ENCODE results near the gene IGFL1.
"Not testable (repeated sequence)": the region's sequence is repeated elsewhere in the genome, so short reads cannot be mapped to it uniquely, and the experiment has no call there.

IGFL1 gene

DNA sequence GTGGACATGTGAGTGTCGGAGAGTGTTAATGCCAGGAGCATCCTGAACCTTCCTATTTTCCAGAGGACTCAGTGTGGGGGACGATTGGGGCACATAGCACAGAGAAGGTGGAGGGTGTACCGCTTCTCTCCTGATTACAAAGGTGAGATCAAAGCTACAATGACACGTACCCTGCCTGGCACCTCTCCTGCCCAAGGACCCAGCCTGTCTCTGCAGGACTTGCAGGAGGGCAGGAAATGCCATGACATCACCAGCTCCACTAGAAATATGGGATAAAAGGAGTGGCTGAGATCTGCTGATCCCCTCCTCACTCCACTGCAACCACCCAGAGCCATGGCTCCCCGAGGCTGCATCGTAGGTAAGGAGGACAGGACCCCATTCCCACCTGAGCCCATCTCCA lies at the start of gene IGFL1:
IGFL1 (plus strand) TSS at position 301 of the 400 bp plus-strand sequence; CDS start at position 334, 33 bp downstream.
- DNase-seq (ENCODE audit: low read depth) = no peak

DNA sequence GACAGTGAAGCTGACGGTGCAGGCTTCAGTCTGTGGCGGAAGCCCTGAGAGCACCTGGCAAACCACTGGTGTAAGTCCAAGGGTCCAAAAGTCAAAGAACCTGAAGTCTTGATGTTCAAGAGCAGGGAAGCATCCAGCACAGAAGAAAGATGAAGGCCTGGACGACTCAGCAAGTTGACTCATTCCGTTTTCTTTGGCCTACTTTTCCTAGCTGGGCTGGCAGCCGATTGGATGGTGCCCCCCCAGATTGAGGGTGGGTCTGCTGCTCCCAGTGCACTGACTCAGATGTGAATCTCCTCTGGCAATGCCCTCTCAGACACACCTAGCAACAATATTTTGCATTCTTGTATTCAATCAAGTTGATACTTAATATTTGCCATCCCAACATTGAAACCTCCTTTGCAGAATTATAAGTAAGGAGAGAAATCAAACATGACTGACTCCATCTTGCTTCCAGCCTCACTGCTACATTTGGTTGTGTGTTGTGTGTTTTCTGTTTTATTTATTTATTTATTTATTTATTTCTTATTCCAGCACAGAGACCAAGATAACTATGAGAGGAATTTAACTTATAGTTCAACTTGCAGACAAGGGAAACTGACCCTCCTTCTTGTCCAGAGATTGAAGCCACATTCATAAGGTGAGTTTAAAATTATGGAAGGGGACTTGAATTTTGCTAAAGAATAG lies 48.7 kb upstream of the IGFL1 start:
- no peak for DNase-seq (ENCODE audit: low read depth)

DNA sequence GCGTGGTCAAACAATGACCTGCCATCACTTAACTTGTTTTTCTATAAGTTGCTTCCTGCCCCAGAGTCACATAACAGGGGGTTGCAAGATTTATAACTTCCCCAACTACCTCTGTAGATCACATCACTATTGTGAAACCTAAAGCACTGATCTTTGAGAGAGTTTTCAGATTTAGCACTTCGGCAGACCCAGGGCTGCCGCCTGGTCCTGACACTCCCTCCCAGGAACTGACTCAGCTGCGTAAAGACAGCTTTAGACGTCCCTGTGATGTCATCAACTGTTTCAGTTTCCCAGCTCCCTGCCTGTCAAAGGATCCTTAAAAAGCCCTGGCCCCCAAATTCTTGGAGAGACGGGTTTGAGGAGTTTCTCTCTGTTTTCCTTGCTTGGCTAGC lies 48.2 kb upstream of the IGFL1 start:
- no peak for DNase-seq (ENCODE audit: low read depth)

DNA sequence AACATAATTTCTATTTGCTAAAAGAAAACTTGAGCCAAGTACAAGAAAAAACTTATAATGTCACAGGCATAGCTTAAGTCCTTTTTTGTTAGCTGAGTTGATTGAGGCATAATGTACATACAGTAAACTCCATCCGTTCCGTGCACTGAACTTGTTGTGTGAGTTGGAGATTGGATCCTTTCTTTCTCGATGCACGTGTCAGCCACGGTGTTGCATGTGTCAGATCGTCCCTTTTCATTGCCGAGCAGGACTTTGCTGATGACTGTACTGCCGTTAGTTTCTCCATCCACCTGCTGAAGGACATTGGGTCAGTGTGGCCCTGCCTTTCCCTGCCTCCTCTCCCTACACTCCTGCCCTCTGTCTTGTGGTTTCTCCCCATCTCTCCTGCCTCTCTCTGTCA lies 47.1 kb upstream of the IGFL1 start:
- DNase-seq (ENCODE audit: low read depth) = no peak

DNA sequence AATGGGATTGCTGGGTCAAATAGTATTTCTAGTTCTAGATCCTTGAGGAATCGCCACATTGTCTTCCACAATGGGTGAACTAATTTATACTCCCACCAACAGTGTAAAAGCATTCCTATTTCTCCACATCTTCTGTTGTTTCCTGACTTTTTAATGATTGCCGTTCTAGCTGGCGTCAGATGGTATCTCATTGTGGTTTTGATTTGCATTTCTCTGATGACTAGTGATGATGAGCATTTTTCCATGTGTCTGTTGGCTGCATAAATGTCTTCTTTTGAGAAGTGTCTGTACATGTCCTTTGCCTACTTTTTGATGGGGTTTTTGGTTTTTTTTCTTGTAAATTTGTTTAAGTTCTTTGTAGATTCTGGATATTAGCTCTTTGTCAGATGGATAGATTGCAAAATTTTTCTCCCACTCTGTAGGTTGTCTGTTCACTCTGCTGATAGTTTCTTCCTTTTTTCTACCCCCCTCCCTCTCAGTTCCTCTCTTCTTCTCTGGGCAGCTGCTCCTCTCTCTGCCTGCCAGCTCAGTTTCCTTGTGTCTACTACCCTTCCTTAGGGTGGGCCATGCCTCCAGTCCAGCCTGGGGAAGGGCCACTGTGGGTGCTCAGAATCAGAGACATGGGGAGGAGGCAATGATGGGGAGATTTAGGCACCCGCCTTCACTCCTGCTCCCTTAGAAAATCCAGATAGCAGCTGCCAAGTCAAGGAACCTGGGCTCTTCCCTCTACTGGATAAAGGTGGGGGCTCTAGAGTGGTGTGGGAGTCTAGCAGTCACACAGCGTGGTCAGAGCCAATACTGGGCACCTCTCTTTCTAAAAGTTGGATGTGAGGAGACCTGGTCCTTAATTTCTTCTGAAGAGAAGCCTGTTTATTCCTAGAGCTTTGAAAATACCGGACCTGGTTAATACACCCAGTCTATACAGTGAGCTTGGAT lies 44.5 kb upstream of the IGFL1 start:
- DNase-seq (ENCODE audit: low read depth) = not testable (repeated sequence)

DNA sequence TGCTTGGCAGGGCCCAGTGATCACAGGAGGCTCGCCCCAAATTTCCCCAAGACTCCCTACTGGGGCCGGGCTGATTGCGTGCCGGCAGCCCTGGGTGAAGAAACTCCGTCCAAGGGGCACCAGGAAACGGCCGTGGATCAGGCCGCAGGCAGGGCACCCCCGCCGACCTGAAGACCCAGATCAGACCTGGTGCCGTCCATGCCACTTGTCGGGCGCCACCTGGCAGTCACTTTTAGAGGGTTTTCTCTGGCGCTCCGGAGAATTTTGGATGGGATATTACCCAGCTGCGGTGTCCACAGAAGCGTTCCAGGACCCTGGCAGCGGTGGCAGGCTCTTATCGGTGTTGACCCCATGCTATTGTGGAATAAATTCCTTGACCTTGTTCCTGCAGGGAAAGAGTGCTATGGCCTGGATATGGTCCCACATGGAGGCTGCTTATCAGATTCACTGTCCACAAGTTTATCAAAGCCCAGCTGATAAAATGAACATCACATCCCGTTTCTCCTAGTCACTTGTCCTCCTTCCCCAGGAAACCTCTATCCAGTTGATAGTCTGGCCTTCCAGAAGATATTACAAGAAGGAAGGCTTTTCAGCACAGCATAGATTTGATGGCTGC lies 43.3 kb upstream of the IGFL1 start:
- no peak for DNase-seq (ENCODE audit: low read depth)

DNA sequence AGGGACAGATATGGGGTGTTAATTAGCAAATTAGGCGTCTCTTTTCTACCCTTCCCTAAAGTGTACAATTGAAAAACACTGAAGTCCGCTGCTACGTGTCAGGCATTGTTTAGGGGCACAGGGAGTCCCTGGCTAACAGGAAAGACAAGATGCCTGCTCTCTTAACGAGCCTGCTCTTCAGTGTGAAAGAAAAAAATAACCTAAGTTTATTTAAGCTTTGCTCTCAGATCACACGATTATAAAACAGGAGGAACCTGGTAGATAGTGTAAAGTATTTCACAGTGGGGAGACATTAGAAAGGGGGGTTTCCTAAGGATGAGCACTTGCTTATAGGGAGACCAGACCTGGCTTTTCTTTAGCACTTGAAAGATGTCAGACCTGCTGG lies 42.8 kb upstream of the IGFL1 start:
- no peak for DNase-seq (ENCODE audit: low read depth)

DNA sequence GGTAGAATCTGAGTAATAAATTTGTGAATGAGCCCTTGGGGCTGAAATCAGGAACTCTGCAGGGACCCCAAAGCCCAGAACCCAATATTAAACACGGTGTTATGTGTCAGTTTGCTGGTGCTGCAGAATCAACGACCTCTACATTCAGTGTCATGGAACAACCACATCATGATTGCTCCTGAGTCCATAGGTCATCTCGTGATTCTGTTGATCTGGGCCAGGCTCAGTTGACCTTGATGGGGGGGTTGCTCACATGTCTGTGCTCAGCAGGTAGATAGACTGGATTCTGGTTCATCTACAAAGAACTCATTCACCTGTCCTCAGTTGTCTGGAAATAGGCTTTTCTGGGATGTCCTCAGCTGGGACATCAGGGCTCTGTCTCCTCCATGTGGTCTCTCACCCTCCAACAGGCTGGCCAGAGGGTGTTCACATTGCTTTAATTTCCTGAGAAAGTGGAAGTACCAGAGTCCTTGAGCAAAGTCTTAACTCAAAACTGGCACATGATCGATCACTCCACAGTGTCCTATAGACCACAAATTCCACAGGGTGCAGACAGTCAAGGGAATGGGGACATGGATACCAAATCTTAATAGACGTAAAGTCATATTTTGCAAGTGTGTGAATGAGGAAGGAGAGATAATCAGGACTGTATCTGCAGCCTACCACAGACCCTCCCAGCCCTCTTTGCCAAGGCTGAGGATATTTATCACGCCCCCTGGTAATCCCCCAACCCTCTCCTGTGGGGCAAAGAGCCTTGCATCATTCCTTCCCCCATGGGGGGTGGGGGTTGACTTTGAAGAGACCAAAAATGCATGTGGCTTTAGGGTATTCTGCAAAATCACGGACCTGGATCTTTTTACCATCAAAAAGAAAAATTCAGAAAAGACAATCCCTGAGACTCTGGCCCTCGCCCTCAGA lies 39.3 kb upstream of the IGFL1 start:
- DNase-seq (ENCODE audit: low read depth) = no peak

DNA sequence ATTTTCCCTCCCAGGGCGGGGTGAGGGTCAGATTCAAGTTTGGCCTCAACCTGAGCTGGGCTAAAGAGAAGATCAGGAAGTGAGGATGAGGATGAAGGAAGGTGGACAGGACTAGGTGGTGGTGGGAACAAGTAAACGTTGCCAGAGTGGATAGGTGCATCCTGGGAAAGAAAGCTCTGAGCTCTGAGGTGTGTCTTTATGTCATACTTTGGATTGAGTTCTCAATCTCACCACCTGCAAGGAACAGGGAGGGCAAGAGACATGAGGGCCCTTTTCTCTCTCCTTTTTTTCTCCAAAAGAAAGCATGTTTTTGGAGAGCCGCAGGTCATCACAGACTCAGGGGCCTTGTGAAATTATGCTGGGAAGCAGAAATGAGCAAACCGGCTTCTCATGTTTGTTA lies 38.2 kb upstream of the IGFL1 start:
- no peak for DNase-seq (ENCODE audit: low read depth)

DNA sequence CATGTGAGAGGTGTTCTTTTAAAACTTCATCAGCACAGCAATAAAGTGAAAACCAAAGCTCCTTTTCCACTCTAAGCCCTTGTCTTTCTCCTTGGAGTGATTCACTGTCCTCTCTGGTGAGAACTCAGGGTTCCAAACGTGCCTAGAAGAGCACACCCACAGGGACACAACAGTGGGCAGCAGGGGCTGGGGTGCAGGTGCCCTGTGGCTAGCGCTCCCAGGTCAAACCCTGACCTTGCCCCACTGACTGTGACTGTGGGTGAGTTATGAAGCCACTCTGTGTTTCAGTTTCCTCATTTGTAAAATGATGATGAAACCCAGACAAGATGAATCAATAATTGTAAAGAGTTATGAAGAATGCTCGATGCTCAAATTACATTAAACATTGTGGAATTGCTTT lies 37.6 kb upstream of the IGFL1 start:
- no peak for DNase-seq (ENCODE audit: low read depth)

DNA sequence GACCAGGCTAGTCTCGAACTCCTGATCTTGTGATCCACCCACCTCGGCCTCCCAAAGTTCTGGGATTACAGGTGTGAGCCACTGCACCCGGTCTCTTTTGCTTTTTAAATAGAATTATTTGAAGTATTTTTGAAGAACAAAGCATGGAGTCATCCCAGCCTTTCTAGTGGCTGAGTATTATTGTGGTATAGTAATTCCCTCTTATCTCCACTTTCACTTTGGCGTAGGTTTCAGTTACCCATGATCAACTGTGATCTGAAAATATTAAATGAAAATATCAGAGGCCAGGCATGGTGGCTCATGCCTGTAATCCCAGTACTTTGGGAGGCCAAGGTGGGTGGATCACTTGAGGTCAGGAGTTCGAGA lies 36.9 kb upstream of the IGFL1 start:
- not testable (repeated sequence) for DNase-seq (ENCODE audit: low read depth)

DNA sequence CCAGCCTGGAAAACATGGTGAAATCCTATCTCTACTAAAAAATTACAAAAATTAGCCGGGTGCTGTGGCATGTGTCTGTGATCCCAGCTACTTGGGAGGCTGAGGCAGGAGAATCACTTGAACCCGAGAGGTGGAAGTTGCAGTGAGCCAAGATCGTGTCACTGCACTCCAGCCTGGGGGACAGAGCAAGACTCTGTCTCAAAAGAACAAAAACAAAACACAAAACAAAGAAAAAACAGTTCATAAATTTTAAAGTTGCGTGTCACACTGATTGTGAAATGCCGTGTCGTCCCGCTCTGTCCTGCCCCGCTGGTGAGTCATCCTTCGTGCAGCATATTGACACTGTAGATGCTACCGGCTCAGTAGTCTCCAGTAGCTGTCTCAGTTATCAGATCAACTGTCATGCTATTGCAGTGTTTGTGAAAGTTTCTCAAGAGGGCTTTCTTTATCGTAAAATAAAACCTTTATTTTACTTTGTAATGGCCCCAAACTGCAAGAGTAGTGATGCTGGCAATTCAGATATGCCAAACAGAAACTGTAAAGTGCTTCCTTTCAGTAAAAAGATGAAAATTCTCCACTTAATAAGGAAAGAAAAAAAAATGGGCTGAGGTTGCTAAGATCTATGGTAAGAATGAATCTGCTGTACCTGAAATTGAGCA lies 36.4 kb upstream of the IGFL1 start:
- DNase-seq (ENCODE audit: low read depth) = no peak

DNA sequence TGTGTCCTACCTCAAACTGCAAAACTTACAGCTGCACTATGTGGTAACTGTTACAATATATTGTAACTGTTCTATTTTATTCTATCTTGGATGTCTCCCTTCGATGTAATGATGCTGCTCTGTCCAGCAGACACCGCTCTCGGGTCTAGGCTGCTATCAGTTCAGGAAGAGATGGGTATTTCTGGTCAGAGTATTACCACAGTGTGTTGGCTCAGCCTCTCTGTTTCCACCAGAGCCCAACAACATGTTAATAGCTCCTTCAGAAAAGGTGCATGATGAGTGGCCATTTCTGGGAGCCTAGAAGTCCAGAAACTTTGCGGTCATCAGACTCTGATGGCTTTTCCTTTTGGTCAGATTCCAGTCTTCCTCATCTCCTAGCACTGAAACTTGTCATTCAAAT lies 35.9 kb upstream of the IGFL1 start:
- no peak for DNase-seq (ENCODE audit: low read depth)

DNA sequence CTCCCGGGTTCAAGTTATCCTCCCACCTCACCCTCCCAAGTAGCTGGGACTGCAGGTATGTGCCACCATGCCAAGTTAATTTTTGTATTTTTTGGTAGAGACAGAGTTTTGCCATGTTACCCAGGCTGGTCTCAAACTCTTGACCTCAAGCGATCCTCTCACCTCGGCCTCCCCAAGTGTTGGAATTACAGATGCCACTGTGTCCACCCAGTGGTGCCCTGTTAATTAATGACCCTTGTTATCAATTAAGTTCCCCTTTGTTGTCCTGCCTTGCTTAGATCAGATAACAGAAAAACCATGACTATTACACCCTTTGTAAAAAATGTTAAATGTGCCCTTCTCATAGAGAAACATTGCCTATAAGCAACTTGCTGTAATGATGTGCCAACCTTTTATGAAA lies 34.4 kb upstream of the IGFL1 start:
- DNase-seq (ENCODE audit: low read depth) = no peak

DNA sequence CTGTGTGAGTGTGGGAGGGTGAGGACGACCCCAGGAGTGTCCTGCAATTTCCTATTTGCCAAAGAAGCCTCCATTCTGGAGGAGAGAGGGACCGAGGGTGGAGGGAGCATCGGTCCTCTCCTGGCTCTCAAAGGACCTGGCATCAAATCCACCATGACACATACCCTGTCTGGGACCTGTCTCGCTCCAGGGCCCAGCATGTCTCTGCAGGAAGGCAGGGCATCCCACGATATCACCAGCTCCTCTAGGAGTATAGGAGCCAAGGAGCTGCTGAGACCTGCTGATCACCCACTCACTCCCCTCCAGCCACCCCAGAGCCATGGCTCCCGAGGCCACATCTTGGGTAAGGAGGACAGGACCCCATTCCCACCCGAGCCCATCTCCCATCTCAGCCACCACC lies 33.6 kb upstream of the IGFL1 start:
- DNase-seq (ENCODE audit: low read depth) = not testable (repeated sequence)

DNA sequence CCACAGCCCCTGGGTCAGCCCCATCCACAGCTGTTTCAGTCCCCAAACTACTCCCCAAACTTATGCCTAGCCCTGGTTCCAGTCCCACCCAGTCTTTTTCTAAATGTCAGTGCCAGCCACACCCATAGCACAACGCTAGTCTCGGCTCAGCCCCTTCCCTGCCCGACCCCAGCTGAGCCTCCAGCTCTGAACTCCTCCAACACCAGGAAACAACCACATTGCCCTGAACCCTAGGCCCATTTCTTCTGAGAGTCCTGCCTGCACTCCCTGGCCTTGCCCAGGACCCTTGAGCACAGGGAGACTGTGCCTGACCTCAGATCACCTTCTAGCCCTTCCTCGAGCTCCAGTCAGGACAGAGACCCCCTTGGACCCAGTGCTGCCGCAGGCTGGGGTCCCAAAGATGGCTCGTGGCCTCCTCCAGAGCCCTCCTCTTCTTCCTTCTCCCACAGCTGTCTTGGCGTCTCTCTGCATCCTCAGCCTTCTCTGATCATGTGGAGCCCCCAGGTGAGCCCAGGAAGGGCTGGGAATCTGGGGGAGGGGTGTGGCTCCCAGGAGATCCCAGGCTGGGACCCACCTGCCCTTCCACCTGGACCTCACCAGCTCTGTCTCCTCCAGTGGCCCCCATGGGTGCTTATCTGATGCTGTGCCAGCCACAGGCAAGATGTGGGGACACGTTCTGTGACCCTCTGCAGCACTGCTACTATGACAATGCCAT lies 33.0 kb upstream of the IGFL1 start:
- no peak for DNase-seq (ENCODE audit: low read depth)

DNA sequence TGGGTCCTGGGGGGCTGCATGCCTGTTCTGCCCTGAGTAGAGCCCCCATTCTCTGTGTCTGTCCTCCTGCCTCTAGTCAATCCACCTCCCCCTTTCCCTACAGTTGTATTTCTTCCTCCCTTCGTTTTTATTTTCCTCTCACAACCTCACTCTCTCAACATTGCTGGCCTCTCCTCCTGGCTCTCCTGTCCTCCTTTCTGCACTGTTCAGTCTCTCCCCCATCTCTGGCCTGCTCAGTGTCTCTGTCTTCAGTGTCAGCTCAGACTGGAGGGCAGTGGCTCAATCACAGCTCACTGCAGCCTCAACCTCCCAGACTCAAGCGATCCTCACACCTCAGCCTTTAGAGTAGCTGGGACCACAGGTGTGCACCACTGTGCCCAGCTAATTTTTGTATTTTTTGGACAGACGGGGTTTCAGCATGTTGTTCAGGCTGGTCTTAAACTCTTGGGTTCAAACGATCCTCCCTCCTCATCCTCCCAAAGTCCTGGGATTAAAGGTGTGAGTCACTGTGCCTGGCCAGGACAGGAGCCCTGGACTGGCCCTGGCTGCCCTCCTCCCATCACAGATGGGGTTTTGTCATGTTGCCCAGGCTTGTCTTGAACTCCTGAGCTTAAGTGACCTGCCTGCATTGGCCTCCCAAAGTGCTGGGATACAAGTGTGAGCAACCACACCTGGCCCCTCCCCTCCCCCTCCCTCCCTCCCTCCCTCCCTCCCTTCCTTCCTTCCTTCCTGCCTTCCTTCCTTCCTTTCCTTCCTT lies 32.0 kb upstream of the IGFL1 start:
- DNase-seq (ENCODE audit: low read depth) = no peak

DNA sequence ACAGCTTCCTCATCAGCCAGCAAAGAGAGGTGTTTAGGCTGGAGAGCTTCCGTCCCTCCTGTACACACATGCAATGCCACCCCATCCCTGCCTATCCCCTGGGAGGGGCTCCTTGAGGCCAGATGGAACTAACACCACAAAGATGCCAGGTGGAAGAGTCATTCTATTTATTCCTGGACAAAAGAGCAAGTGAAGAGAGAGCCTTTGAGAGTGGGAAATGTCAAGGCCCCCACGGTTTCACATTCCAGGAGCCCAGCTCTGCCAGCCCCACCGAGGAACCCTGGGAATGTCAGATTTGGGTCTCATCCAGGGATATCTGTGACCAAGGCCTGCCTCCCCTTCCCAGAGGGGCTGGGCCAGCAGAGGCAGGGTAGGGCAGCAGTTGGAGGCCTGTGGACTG lies 30.8 kb upstream of the IGFL1 start:
- no peak for DNase-seq (ENCODE audit: low read depth)

DNA sequence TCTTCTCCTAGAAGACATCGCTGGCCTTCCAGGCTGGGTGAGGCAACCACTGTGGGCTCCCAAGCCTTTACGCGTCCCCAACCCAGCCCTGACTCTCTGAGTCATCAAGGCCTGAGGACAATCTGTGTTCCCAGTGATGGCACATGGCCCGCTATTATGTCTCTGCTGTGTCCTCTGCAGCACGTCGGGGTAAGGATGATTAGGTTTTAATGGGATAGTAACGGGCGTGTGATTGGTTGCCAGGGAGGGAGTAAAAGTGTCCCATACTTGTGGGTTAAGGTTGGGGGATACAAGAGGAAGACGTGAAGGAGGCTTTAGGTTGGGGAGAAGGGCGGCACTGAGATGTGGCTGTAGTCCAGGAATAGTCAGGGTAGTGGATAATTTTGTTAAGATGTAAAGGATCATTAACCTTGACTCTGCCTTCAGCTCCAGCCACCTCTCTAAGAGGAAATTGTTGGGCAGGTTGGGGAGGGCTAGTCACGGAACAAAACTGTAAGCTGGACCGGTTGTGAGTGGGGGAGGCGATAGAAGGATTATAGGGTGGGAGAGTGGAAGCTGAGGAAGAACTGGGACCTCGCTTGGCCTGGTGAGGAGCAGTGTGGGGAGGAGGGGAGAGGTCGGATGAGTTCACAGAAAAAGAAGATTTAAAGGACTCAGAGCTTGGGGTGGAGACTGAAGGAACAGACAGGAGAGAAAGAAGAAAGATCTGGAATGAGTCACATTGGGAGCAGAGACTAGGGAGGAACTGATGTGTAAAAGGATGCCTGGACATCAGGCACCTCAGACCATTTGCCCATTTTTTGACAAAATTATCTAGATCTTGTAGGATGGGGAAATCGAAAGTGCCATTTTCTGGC lies 27.9 kb upstream of the IGFL1 start:
- no peak for DNase-seq (ENCODE audit: low read depth)
